Vagina (tissue), 2 donors: Measurements from ENCODE around the gene ARF3.

Experiments
- CTCF ChIP-seq, 3 experiments: fragments of 450-650 bp in 2 of 3; fragments of 200-600 bp in 1 of 3; sonication (generic) in 1 of 3; IDR thresholded peaks; one replicate each; pipeline ENCODE4 v1.5.1; 2017 to 2019; ENCODE audit warnings: antibody characterized with exemption in 3 of 3, mild to moderate bottlenecking in 2 of 3, moderate library complexity in 2 of 3
- POLR2AphosphoS5 ChIP-seq, 2 donors: sonication (generic); formaldehyde crosslinking; IDR thresholded peaks; one replicate each; pipeline ENCODE4 v1.9.0; 2017; ENCODE audit warnings: antibody characterized with exemption in 2 of 2, mild to moderate bottlenecking in 2 of 2, low read depth in 1 of 2; ENCODE audit not compliant: insufficient read depth in 1 of 2

GRCh38 chr12:48903363-48903981, 53.8 kb downstream of the ARF3 start:
- TF ChIP-seq CTCF (IDR thresholded peaks at IDR 0.05) = no peak
- TF ChIP-seq POLR2AphosphoS5 (IDR thresholded peaks at IDR 0.05; ENCODE audit: insufficient read depth in 1 of 2, low read depth in 1 of 2) = no peak
